Measurements from ENCODE around the gene NPC1.

GRCh38 chr18:23538001-23538400, 48.3 kb downstream of the NPC1 start:
- TF ChIP-seq CTCF (IDR thresholded peaks at IDR 0.05; ENCODE audit: low read length) (no peak), EZH2 (IDR thresholded peaks at IDR 0.05; ENCODE audit: borderline replicate concordance, low read length) (no peak)
